Activated T-helper 1 cell treated with Interleukin-2 at 50 U/mL for 16 hours (primary cell): Measurements from ENCODE around the gene ACOX3.

Experiments
- DNase-seq: peaks from one replicate; pipeline ENCODE4 v3.0.0-alpha.2; 2020; ENCODE audit warnings: low read depth

ACOX3 gene

GRCh38 chr4:8404791-8405515 lies 35.6 kb downstream of the ACOX3 start:
- no peak for DNase-seq

GRCh38 chr4:8403976-8404375 lies 36.5 kb downstream of the ACOX3 start:
- no peak for DNase-seq

- DNase-seq = peak; percentile 25
Observed at GRCh38 chr4:8403173-8403753, 37.3 kb downstream of the ACOX3 start.

- no peak for DNase-seq
Observed at GRCh38 chr4:8402640-8403039, 37.9 kb downstream of the ACOX3 start.

GRCh38 chr4:8402181-8402597 lies 38.3 kb downstream of the ACOX3 start:
- DNase-seq = no peak

GRCh38 chr4:8401665-8402064 lies 38.9 kb downstream of the ACOX3 start:
- DNase-seq = no peak

- no peak for DNase-seq
Observed at GRCh38 chr4:8400632-8401325, 39.7 kb downstream of the ACOX3 start.

- DNase-seq = no peak
Observed at GRCh38 chr4:8399298-8399697, 41.2 kb downstream of the ACOX3 start.

- no peak for DNase-seq
Observed at GRCh38 chr4:8398347-8398746, 42.2 kb downstream of the ACOX3 start.

- no peak for DNase-seq
Observed at GRCh38 chr4:8396762-8397406, 43.6 kb downstream of the ACOX3 start.

- no peak for DNase-seq
Observed at GRCh38 chr4:8395504-8396296, 44.8 kb downstream of the ACOX3 start.

GRCh38 chr4:8394806-8395205 lies 45.7 kb downstream of the ACOX3 start:
- DNase-seq = no peak

GRCh38 chr4:8394061-8394519 lies 46.4 kb downstream of the ACOX3 start:
- DNase-seq = no peak

- DNase-seq = no peak
Observed at GRCh38 chr4:8393593-8394038, 46.9 kb downstream of the ACOX3 start.

- no peak for DNase-seq
Observed at GRCh38 chr4:8392591-8393190, 47.8 kb downstream of the ACOX3 start.

GRCh38 chr4:8391972-8392371 lies 48.6 kb downstream of the ACOX3 start:
- DNase-seq = no peak

- no peak for DNase-seq
Observed at GRCh38 chr4:8391071-8391470, 49.5 kb downstream of the ACOX3 start.

GRCh38 chr4:8390577-8390976 lies 49.9 kb downstream of the ACOX3 start:
- DNase-seq = no peak

GRCh38 chr4:8388528-8388870 lies 52.0 kb downstream of the ACOX3 start:
- no peak for DNase-seq

GRCh38 chr4:8387615-8388527 lies 52.7 kb downstream of the ACOX3 start:
- DNase-seq = no peak
